SU-DHL-6 (cell line): ENCODE measurements around the gene DLG2.

Source experiments
- H2AFZ ChIP-seq: fragments of 200-600 bp; sonication (generic); 2 replicates; pipeline ENCODE4 v1.6.1; 2014; ENCODE audit warnings: low read depth, mild to moderate bottlenecking, moderate library complexity, mixed read lengths, antibody characterized with exemption, low read length; ENCODE audit not compliant: severe bottlenecking
- H3F3A ChIP-seq: fragments of 200-600 bp; shearing (Covaris generic); 2 replicates; pipeline ENCODE4 v1.6.0; 2016; ENCODE audit warnings: antibody characterized with exemption, mild to moderate bottlenecking; ENCODE audit not compliant: insufficient read depth
- H3K27ac ChIP-seq: fragments of 200-600 bp; sonication (generic); 2 replicates; pipeline ENCODE4 v1.5.1; 2016; ENCODE audit warnings: low read depth, mild to moderate bottlenecking, low read length, moderate library complexity, mixed read lengths
- H3K27me3 ChIP-seq: fragments of 200-600 bp; sonication (generic), shearing (Covaris generic); 2 replicates; pipeline ENCODE4 v1.6.0; 2014; ENCODE audit warnings: mild to moderate bottlenecking, low read length
- H3K36me3 ChIP-seq: fragments of 200-600 bp; sonication (generic); 2 replicates; pipeline ENCODE4 v1.6.1; 2014; ENCODE audit warnings: mild to moderate bottlenecking, low read length, mixed read lengths
- H3K4me2 ChIP-seq: fragments of 300-600, 200-600 bp; shearing (Covaris generic), sonication (generic); 2 replicates; pipeline ENCODE4 v1.6.0; 2014; ENCODE audit warnings: low read length, low read depth, mild to moderate bottlenecking; ENCODE audit not compliant: poor library complexity, severe bottlenecking
- H3K4me3 ChIP-seq: fragments of 200-600 bp; sonication (generic); 2 replicates; pipeline ENCODE4 v1.5.1; 2014; ENCODE audit warnings: antibody characterized with exemption, low read length, mild to moderate bottlenecking, mixed read lengths; ENCODE audit not compliant: insufficient read depth, poor library complexity, severe bottlenecking
- H3K79me2 ChIP-seq: fragments of 200-600 bp; sonication (generic); 2 replicates; pipeline ENCODE4 v1.6.1; 2014; ENCODE audit warnings: mild to moderate bottlenecking, low read length, moderate library complexity; ENCODE audit not compliant: insufficient read depth
- H3K9ac ChIP-seq: fragments of 200-600 bp; sonication (generic); 2 replicates; pipeline ENCODE4 v1.7.0; 2014; ENCODE audit warnings: mild to moderate bottlenecking, low read length
- H3K9me2 ChIP-seq: fragments of 200-600 bp; sonication (generic); replicated peaks from 2 replicates; pipeline ENCODE4 v1.6.1; 2014; ENCODE audit warnings: low read length; ENCODE audit not compliant: insufficient read depth
- H3K9me3 ChIP-seq: fragments of 200-600 bp; sonication (generic); 2 replicates; pipeline ENCODE4 v1.6.1; 2014; ENCODE audit warnings: low read length, mixed read lengths; ENCODE audit not compliant: insufficient read depth
- H4K20me1 ChIP-seq: fragments of 200-600 bp; sonication (generic); 2 replicates; pipeline ENCODE4 v1.6.1; 2014; ENCODE audit warnings: low read depth, mild to moderate bottlenecking, antibody characterized with exemption, low read length, moderate library complexity, mixed read lengths
- EZH2phosphoT487 ChIP-seq: fragments of 200-600 bp; sonication (generic), shearing (Covaris generic); conservative IDR thresholded peaks from 2 replicates; pipeline ENCODE4 v1.6.1; 2018; ENCODE audit warnings: mild to moderate bottlenecking, antibody characterized with exemption, low read length, moderate library complexity, mixed read lengths
- TF ChIP-seq, protein P1 (sequence below): fragments of 200-600 bp; sonication (generic); IDR thresholded peaks from one replicate; pipeline ENCODE4 v1.5.1; 2017; ENCODE audit warnings: antibody characterized with exemption, mild to moderate bottlenecking, low read length, moderate library complexity; ENCODE audit not compliant: insufficient read depth, poor library complexity, severe bottlenecking

DLG2 gene

DNA sequence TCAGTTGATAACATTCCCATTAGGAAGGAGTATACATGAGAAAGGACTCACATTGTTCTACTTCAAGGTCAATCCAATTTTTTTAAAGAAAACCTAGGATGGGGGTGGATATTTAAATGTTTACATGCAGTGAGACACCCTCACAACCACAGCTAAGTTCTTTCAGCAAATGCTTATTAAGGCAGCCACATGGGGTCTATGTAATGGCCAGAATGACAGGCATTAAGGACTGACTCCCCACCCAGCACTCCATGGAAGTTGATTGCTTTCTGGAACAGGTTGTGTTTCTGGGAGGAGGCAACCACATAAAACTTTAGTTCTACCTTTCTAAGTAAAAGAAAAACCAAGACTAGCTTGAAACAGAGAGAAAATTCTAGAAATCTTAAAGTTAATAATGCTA lies 1678.9 kb downstream of the DLG2 start:
- no peaks in the 10 kb centered on the region for H4K20me1 ChIP-seq
- H3K4me3 ChIP-seq = no peak overlapping the region
- H2AFZ ChIP-seq = no peak overlapping the region
- H3F3A ChIP-seq = no peaks in the 10 kb centered on the region
- H3K27ac ChIP-seq = no peak overlapping the region
- no peaks in the 10 kb centered on the region for H3K27me3 ChIP-seq
- no peaks in the 10 kb centered on the region for H3K36me3 ChIP-seq
- no peak overlapping the region for H3K4me2 ChIP-seq
- H3K9ac ChIP-seq = no peak overlapping the region
- no peaks in the 10 kb centered on the region for H3K9me2 ChIP-seq
- no peaks in the 10 kb centered on the region for H3K9me3 ChIP-seq
- TF ChIP-seq, protein P1, sequence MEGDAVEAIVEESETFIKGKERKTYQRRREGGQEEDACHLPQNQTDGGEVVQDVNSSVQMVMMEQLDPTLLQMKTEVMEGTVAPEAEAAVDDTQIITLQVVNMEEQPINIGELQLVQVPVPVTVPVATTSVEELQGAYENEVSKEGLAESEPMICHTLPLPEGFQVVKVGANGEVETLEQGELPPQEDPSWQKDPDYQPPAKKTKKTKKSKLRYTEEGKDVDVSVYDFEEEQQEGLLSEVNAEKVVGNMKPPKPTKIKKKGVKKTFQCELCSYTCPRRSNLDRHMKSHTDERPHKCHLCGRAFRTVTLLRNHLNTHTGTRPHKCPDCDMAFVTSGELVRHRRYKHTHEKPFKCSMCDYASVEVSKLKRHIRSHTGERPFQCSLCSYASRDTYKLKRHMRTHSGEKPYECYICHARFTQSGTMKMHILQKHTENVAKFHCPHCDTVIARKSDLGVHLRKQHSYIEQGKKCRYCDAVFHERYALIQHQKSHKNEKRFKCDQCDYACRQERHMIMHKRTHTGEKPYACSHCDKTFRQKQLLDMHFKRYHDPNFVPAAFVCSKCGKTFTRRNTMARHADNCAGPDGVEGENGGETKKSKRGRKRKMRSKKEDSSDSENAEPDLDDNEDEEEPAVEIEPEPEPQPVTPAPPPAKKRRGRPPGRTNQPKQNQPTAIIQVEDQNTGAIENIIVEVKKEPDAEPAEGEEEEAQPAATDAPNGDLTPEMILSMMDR = no peak
- TF ChIP-seq EZH2phosphoT487 = no peak
- H3K79me2 ChIP-seq = no peaks in the 10 kb centered on the region

DNA sequence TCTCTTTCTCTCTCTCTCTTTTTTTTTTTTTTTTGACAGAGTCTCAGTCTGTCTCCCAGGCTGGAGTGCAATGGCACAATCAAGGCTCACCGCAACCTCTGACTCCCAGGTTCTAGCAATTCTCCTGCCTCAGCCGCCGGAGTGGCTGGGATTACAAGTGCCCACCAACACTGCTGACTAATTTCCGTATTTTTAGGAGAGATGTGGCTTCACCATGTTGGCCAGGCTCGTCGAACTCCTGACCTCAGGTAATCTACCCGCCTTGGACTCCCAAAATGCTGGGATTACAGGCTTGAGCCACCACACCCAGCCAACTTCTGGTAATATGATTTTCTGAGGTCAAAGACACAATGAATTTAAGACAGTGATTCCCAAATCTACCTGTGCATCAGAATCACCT lies 1681.2 kb downstream of the DLG2 start:
- no peak overlapping the region for H3K27ac ChIP-seq
- TF ChIP-seq, protein P1 = no peak
- TF ChIP-seq EZH2phosphoT487 = no peak
- H3K9me3 ChIP-seq = no peaks in the 10 kb centered on the region
- no peak overlapping the region for H3K9ac ChIP-seq
- H2AFZ ChIP-seq = no peak overlapping the region
- no peak overlapping the region for H3K4me3 ChIP-seq
- no peaks in the 10 kb centered on the region for H3K9me2 ChIP-seq
- no peaks in the 10 kb centered on the region for H3F3A ChIP-seq
- no peaks in the 10 kb centered on the region for H4K20me1 ChIP-seq
- H3K4me2 ChIP-seq = no peak overlapping the region
- H3K79me2 ChIP-seq = no peaks in the 10 kb centered on the region
- H3K27me3 ChIP-seq = no peaks in the 10 kb centered on the region
- no peaks in the 10 kb centered on the region for H3K36me3 ChIP-seq

DNA sequence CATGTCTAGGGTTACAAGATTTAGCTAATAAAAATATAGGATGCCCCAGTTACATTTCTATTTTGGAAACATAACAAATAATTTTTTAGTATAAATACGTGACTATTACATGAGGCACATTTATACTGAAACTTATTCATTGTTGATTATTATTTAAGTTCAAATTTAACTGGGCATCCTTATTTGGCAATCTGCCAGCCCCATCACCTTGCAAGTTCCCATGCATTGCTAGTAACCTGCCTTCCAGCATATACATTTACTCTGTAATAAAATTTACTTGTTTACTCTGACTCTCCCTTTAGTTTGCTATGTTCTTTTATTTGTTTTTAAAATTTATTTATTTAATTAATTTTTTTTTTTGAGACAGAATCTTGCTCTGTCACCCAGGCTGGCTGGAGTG lies 1686.1 kb downstream of the DLG2 start:
- Histone ChIP-seq H3K9ac (no peak overlapping the region), H3K36me3 (no peaks in the 10 kb centered on the region), H3K9me2 (no peaks in the 10 kb centered on the region), H3K9me3 (no peaks in the 10 kb centered on the region), H2AFZ (no peak overlapping the region), H3K4me3 (no peak overlapping the region), H3K4me2 (no peak overlapping the region), H3F3A (no peaks in the 10 kb centered on the region), H3K79me2 (no peaks in the 10 kb centered on the region), H4K20me1 (no peaks in the 10 kb centered on the region), H3K27ac (no peak overlapping the region), H3K27me3 (no peaks in the 10 kb centered on the region)
- no peak for TF ChIP-seq EZH2phosphoT487
- TF ChIP-seq, protein P1 = no peak

DNA sequence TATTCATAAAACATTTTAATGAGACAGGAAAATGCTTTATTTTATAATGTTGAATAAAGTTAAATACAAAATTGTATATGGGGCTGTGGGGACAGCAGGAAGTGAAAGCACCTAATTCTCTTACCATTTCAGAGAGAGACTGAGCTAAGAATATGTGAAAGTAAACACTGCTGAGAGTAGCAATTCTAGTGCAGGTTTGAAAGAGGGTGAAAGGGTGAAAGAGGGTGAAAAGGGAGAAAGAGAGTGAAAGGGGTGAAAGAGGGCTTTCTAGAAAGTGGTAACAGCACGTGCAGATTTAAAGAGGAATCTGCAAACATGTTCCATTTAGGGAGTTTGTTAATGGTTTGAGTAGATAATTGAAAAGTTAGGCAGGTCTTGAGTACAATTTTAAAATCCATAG lies 1689.0 kb downstream of the DLG2 start:
- H4K20me1 ChIP-seq = no peaks in the 10 kb centered on the region

More for the DNA sequence above, 1689.0 kb downstream of the DLG2 start:
- H3K9me2 ChIP-seq = no peaks in the 10 kb centered on the region
- no peaks in the 10 kb centered on the region for H3K36me3 ChIP-seq
- no peak overlapping the region for H3K27ac ChIP-seq
- H3F3A ChIP-seq = no peaks in the 10 kb centered on the region
- no peak for TF ChIP-seq EZH2phosphoT487
- TF ChIP-seq, protein P1 = no peak
- H3K9ac ChIP-seq = no peak overlapping the region
- no peak overlapping the region for H3K4me2 ChIP-seq
- H3K27me3 ChIP-seq = no peaks in the 10 kb centered on the region
- H2AFZ ChIP-seq = no peak overlapping the region
- no peaks in the 10 kb centered on the region for H3K9me3 ChIP-seq
- no peaks in the 10 kb centered on the region for H3K79me2 ChIP-seq
- no peak overlapping the region for H3K4me3 ChIP-seq
